H4 (cell line): ENCODE results near the gene RFTN1. TPM values are rescaled to one million over a fixed set of nuclear protein-coding genes. Genes with fewer than 3 reads are reported as not detected.

Source experiments
- DNase-seq: peaks from one replicate; pipeline ENCODE4 v3.0.0-alpha.2; 2015; ENCODE audit warnings: low spot score
- total RNA-seq: library from RNA; depleted of rRNA; stranded (reverse); fragments of >200 nt; shearing (Covaris generic); gene quantifications from 2 replicates; pipeline ENCODE4 v1.2.3, GENCODE V29; 2014

RFTN1 gene
- total RNA-seq, 1 experiment from 2014 or later = 5.4 TPM

GRCh38 chr3:16528581-16528993 is 15.1 kb upstream of the RFTN1 start:
- DNase-seq = no peak

- DNase-seq = no peak
Observed at GRCh38 chr3:16528106-16528505, 14.6 kb upstream of the RFTN1 start.

- no peak for DNase-seq
Observed at GRCh38 chr3:16524196-16524595, 10.7 kb upstream of the RFTN1 start.

- no peak for DNase-seq
Observed at GRCh38 chr3:16523778-16524177, 10.3 kb upstream of the RFTN1 start.

GRCh38 chr3:16522834-16523233 is 9.3 kb upstream of the RFTN1 start:
- DNase-seq = no peak

GRCh38 chr3:16520970-16521881 is 7.7 kb upstream of the RFTN1 start:
- no peak for DNase-seq

GRCh38 chr3:16520241-16520969 is 6.9 kb upstream of the RFTN1 start:
- no peak for DNase-seq

- peak; percentile 64 for DNase-seq
Observed at GRCh38 chr3:16516695-16517481, 3.4 kb upstream of the RFTN1 start.

- DNase-seq = no peak
Observed at GRCh38 chr3:16515885-16516420, 2.5 kb upstream of the RFTN1 start.

GRCh38 chr3:16514755-16515353 is 1.4 kb upstream of the RFTN1 start:
- DNase-seq = no peak

GRCh38 chr3:16514021-16514700 is 662 bp upstream of the RFTN1 start:
- no peak for DNase-seq

GRCh38 chr3:16512435-16513140 is 911 bp downstream of the RFTN1 start:
- DNase-seq = no peak

- peak; percentile 31 for DNase-seq
Observed at GRCh38 chr3:16511681-16512434, 1.6 kb downstream of the RFTN1 start.

GRCh38 chr3:16510620-16511319 is 2.7 kb downstream of the RFTN1 start:
- no peak for DNase-seq

- DNase-seq = no peak
Observed at GRCh38 chr3:16509721-16510619, 3.5 kb downstream of the RFTN1 start.

- DNase-seq = no peak
Observed at GRCh38 chr3:16508591-16508995, 4.9 kb downstream of the RFTN1 start.

- no peak for DNase-seq
Observed at GRCh38 chr3:16508243-16508578, 5.3 kb downstream of the RFTN1 start.
